GM11168 (cell line): ENCODE measurements around the gene HIC2.
"Not testable (repeated sequence)": the region's sequence is repeated elsewhere in the genome, so short reads cannot be mapped to it uniquely, and the experiment has no call there.

ENCODE experiments used
- in situ Hi-C: fragments of 300-500 bp; cut with MboI; formaldehyde crosslinking; loops from one replicate; pipeline ENCODE4 v1.12.0; 2022; ENCODE audit warnings: low sequenced_read_pairs; ENCODE audit not compliant: unreplicated experiment

Gene HIC2

DNA sequence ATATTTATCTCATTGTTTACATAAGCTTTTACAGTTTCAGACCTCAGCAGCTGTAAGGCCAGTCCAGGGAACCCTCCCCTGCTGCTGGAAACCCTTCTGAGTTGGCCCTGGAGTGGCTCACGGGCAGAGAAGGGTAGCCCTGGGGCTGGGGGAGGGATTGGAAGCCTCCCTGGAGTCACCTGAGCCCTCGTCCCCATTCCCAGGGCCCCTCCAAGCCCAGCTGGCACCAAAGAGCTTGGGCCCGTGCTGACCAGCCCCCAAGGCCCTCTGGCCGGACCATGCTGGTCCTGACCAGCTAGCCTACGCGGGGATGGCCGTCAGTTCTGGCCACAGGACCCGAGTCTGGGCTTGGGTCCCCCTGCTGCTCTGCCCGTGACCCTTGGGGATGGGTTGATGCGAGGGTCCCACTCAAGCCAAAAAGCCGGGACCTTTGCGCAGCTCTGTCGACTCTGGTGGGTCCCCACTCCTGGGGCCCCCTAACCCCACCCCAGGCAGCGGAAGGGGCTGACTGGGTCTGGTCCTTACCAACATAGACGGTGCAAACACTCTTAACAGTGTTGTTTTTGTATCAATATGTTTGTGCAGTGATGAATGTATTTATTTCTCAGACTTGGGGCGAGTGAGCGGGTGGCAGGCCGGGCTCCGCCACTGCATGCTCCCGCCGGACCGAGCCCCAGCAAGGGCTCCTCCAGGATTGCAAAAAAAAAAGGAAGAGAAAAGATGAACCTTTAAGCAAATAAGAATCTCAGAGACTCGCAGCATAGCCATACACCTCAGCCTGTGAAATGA is 32.6 kb downstream of the HIC2 start:
- in situ Hi-C loops: no loop called here

DNA sequence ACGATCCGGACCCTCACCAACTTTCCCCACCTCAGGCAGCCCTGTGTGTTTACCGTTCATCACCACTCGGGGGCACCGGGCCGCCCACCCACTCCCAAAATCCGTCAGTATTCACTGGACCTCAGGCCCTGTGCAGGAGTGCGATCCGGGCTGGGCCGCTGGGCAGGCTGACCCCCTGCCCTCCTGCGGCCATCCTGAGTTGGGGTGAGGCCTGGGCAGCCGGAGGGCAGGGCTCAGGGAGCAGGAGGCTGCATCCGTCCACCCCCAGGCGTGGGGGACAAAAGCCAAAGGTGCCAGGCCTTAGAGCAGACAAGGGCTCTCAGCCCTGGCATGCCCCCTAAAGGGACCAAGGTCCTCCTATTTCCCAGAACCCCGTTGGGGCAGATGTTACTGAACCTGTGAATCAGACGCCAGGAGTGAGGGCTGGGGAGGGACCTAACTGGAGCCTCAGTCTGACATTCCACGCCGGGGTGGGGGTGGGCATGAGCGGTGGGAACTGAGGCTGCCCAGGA is 33.2 kb downstream of the HIC2 start:
- in situ Hi-C loops: no loop called here

DNA sequence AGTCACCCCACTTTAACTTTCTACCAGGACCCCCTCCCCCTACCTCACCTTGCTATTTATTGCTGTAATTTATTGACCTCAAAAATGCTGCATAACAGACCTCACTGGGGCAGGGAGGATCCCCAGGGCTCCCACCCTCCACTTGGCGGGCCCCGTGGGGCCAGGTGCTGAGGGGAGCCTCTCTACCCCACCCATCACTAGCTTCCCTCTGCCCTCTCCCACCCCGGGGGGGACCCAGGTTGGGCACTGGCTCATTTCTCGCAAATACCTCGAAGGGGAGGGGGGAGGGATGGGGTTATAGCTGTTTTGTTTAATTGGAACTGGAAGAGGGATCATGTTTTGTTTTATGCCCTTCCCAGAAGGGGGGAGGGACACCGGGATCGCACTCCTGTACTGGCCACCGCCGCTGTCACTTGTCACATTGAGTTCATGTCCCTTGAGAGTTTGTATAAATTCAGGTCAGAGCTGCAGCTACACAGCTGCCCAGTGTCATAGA is 33.7 kb downstream of the HIC2 start:
- in situ Hi-C loops: no loop called here

- in situ Hi-C loops: no loop called here
Observed at GRCh38 chr22:21451545-21452520, 34.7 kb downstream of the HIC2 start.

GRCh38 chr22:21452666-21453065 is 35.5 kb downstream of the HIC2 start:
- in situ Hi-C loops: not testable (repeated sequence)

DNA sequence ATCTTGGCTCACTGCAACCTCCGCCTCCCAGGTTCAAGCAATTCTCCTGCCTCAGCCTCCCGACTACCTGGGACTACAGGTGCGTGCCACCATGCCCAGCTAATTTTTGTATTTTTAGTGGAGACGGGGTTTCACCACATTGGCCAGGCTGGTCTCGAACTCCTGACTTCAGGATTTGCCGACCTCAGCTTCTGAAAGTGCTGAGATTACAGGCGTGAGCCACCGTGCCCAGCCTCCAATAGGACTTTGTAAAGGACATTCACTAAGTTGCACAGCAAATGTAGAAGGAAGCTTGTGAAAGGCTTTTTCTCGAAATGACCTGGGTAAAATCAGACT is 37.8 kb downstream of the HIC2 start:
- in situ Hi-C loops: not testable (repeated sequence)

GRCh38 chr22:21455334-21456089 is 38.3 kb downstream of the HIC2 start:
- in situ Hi-C loops: no loop called here

GRCh38 chr22:21457023-21457787 is 40.0 kb downstream of the HIC2 start:
- in situ Hi-C loops: no loop called here

DNA sequence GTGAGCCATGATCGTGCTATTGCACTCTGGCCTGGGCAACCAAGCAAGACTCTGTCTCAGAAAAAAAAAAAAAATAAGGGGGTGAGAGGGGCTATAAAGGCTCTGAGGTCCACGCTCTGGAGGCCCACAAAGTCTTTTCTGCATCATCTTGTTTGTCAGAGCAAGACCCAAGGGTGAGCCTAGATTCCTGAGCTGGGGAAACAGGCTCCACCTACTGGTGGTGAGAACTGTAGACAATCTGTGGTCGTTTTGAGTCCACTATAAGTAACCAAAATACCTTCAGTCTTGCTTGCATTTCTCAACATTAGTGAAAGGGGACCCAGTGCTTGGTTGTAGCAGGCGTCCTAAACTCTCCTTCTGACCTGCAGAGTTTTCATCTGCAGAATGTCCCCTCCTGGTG is 45.5 kb downstream of the HIC2 start:
- in situ Hi-C loops: not testable (repeated sequence)

- in situ Hi-C loops: not testable (repeated sequence)
Observed at GRCh38 chr22:21467337-21468193, 50.4 kb downstream of the HIC2 start, which contains the start of gene TMEM191C. Gene TMEM191C (plus strand): TSS chr22:21467387. CDS start chr22:21467460, 73 bp downstream.

DNA sequence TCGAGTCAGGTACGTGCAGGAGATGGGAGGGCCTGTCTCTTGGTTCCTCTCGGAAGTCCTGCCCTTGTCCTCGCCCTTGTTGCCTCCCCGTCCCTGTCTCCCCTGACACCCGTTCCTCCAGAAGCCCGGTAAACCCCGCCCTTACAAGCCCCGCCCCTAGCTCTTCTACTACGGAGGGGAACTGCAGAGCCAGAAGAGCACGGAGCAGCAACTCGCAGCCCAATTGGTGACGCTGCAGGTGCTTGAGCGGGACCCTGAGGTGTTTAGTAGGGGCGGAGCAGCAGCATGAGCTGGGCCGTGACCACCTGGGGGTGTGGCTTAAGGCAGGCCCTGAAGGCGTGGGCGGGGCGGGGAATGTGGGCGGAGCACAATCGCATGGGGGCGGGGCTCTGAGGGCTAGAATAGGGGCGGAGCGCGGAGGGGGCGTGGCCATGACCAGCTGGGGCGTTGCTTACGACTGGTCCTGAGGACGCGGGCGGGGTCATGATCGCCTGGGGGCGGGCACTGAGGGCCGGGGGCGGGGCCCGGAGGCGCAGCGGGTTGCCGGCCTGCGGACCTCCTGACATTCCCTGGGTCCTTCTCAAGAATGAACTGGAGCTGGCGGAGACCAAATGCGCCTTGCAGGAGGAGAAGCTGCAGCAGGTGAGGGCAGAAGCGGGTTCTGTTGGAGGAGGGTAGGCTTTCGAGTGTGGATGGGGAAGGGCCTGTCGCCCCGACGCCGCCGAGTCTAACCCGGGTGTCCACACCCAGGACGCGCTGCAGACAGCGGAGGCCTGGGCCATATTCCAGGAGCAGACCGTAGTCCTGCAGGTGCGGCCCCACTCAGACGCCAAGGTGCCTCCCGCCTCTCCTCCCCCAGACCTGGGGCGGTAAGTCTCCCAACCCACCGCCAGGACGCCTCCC is 51.3 kb downstream of the HIC2 start:
- in situ Hi-C loops: not testable (repeated sequence)

- in situ Hi-C loops: not testable (repeated sequence)
Observed at GRCh38 chr22:21469097-21469994, 52.2 kb downstream of the HIC2 start.

DNA sequence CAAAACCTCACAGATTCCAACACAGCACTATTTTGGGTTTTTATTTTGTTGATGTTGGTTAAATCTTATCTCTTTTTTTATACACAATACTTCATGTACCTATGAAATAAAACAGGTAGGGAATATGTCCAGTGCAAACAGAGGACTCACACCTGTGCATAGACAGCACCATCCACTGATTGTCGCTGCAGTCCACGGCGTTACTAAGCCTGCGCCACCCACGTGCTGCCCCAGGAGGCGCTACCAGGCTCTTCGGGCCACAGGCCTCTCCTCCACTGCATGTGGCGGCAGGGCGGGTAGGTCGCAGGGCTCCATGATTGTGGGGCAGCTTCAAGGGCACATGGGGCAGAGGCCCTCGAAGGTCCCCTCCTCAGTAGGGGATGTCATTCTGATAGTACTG is 55.8 kb downstream of the HIC2 start:
- in situ Hi-C loops: loop anchor here (10.0 kb wide), 1 partner anchor 758 kb away; no protein-coding TSS in a partner anchor

GRCh38 chr22:21473664-21474063 is 56.5 kb downstream of the HIC2 start:
- in situ Hi-C loops: loop anchor here (10.0 kb wide), 1 partner anchor 759 kb away; no protein-coding TSS in a partner anchor

DNA sequence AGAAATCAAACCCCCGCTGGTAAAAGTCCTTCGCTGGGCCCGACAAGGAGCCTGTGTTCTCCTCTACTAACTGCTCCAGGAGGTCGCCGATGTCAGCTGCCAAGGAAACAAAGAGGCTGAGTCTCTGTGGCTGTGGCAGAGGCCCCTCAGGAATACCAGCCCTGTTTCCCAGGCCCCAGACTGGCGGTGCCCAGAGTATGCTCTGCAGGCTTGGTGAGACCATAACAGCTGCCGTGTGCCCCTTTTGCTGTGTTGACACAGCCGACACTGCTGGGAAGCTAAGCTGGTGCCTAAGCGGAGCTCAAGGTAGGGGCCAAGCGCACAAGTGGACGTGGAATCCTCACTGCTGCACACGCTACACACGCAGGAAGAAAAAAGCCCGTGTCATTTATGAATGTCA is 66.9 kb downstream of the HIC2 start:
- in situ Hi-C loops: not testable (repeated sequence)

DNA sequence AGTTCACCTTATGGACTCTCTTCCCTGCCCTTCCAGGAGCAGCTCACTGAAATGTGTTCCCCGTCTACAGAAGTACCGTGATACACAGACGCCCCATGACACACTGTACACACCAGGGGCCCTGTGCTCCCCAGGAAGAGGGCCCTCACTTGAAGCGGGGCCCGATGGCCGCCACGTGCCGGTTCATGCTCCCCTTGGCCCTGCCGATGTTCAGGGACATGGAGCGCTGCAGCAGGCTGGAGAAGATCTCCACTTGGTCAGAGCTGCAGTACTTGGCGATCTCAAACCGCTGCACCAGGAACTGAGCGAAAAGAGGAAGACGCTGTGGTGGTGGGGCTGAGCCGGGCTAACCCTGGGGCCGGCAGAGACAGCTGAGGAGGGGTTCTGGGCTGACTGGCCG is 70.6 kb downstream of the HIC2 start:
- in situ Hi-C loops: not testable (repeated sequence)
